Ascending aorta (tissue), 2 donors: ENCODE measurements around the gene AP1G1. TPM values are rescaled to one million over a fixed set of nuclear protein-coding genes. Genes with fewer than 3 reads are reported as not detected.

Experiments
- DNase-seq, 2 donors: peaks; one replicate each; pipeline ENCODE4 v3.0.0-alpha.2; 2019; ENCODE audit warnings: low spot score in 2 of 2
- H3K27ac ChIP-seq, 2 donors: fragments of 200-600 bp; sonication (generic); one replicate each; pipeline ENCODE4 v1.5.1; 2016 to 2017; ENCODE audit warnings: mild to moderate bottlenecking in 1 of 2
- H3K27me3 ChIP-seq: fragments of 200-600 bp; sonication (generic); one replicate; pipeline ENCODE4 v1.5.1; 2017
- H3K36me3 ChIP-seq, 2 donors: fragments of 200-600 bp; sonication (generic); one replicate each; pipeline ENCODE4 v1.5.1; 2016
- H3K4me1 ChIP-seq, 2 donors: fragments of 200-600 bp; sonication (generic); one replicate each; pipeline ENCODE4 v1.5.1; 2016 to 2017; ENCODE audit warnings: mild to moderate bottlenecking in 1 of 2
- H3K4me3 ChIP-seq, 2 donors: fragments of 200-600 bp; sonication (generic); one replicate each; pipeline ENCODE4 v1.5.1; 2016 to 2017; ENCODE audit warnings: mild to moderate bottlenecking in 1 of 2
- H3K9me3 ChIP-seq, 2 donors: fragments of 200-600 bp; sonication (generic); one replicate each; pipeline ENCODE4 v1.5.1; 2016
- CTCF ChIP-seq, 3 experiments: fragments of 200-600 bp in 2 of 3; fragments of 450-650 bp in 1 of 3; sonication (generic) in 2 of 3; IDR thresholded peaks; one replicate each; pipeline ENCODE4 v1.5.1; 2016 to 2019; ENCODE audit warnings: antibody characterized with exemption in 3 of 3, mild to moderate bottlenecking in 1 of 3, moderate library complexity in 1 of 3
- intact Hi-C: fragments of 100-400 bp; cut with DNase I; formaldehyde crosslinking; loops from one replicate; pipeline ENCODE4 v1.15.1; 2023
- total RNA-seq: library from RNA; depleted of rRNA; stranded (reverse); fragments of >200 nt; gene quantifications from one replicate; pipeline ENCODE4 v1.1.0, GENCODE V29; 2016

The AP1G1 gene
- total RNA-seq, 1 donor from 2014 or later: 40.7 TPM

GRCh38 chr16:71767060-71767900, 41.4 kb downstream of the AP1G1 start:
- TF ChIP-seq CTCF (IDR thresholded peaks at IDR 0.05): no peak
- H3K4me1 ChIP-seq: peaks cover 0 to 4% of the 10 kb centered on the region in 2 donors
- H3K27me3 ChIP-seq: no peaks in the 10 kb centered on the region
- intact Hi-C loops: no loop called here
- peak overlapping the region in 1 of 2 donors; percentile 39 for H3K27ac ChIP-seq
- H3K4me3 ChIP-seq: no peak overlapping the region
- peaks cover 25 to 69% of the 10 kb centered on the region in 2 donors for H3K36me3 ChIP-seq
- no peaks in the 10 kb centered on the region for H3K9me3 ChIP-seq
- no peak for DNase-seq

- intact Hi-C loops: no loop called here
- Histone ChIP-seq H3K27me3 (no peaks in the 10 kb centered on the region), H3K9me3 (no peaks in the 10 kb centered on the region), H3K36me3 (peaks cover 58 to 72% of the 10 kb centered on the region in 2 donors), H3K27ac (no peak overlapping the region), H3K4me3 (no peak overlapping the region), H3K4me1 (peaks cover 0 to 4% of the 10 kb centered on the region in 2 donors)
- no peak for DNase-seq
- TF ChIP-seq CTCF (IDR thresholded peaks at IDR 0.05): no peak
Observed at GRCh38 chr16:71762186-71762585, 46.4 kb downstream of the AP1G1 start.

GRCh38 chr16:71761097-71761496, 47.5 kb downstream of the AP1G1 start:
- intact Hi-C loops: no loop called here
- Histone ChIP-seq H3K4me3 (no peak overlapping the region), H3K27ac (no peak overlapping the region), H3K4me1 (no peaks in the 10 kb centered on the region), H3K9me3 (no peaks in the 10 kb centered on the region), H3K27me3 (no peaks in the 10 kb centered on the region), H3K36me3 (peaks cover 69 to 81% of the 10 kb centered on the region in 2 donors)
- DNase-seq: no peak
- TF ChIP-seq CTCF (IDR thresholded peaks at IDR 0.05): no peak

- H3K27ac ChIP-seq: no peak overlapping the region
- H3K36me3 ChIP-seq: peaks cover 84 to 85% of the 10 kb centered on the region in 2 donors
- intact Hi-C loops: no loop called here
Observed at GRCh38 chr16:71758293-71758760, 50.3 kb downstream of the AP1G1 start.

GRCh38 chr16:71754652-71755051, 54.0 kb downstream of the AP1G1 start:
- no peak overlapping the region for H3K4me3 ChIP-seq
- H3K36me3 ChIP-seq: peaks cover 75% of the 10 kb centered on the region in 2 donors
- H3K27ac ChIP-seq: no peak overlapping the region
- no peak for DNase-seq
- H3K9me3 ChIP-seq: no peaks in the 10 kb centered on the region
- intact Hi-C loops: no loop called here
- TF ChIP-seq CTCF (IDR thresholded peaks at IDR 0.05): no peak
- no peaks in the 10 kb centered on the region for H3K4me1 ChIP-seq
- no peaks in the 10 kb centered on the region for H3K27me3 ChIP-seq

More at GRCh38 chr16:71758293-71758760, 50.3 kb downstream of the AP1G1 start:
- no peak for DNase-seq
- no peaks in the 10 kb centered on the region for H3K4me1 ChIP-seq
- TF ChIP-seq CTCF (IDR thresholded peaks at IDR 0.05): no peak
- no peaks in the 10 kb centered on the region for H3K27me3 ChIP-seq
- no peaks in the 10 kb centered on the region for H3K9me3 ChIP-seq
- H3K4me3 ChIP-seq: no peak overlapping the region
